ENCODE data around the gene KRTAP5-1. TPM values are rescaled to one million over a fixed set of nuclear protein-coding genes. Genes with fewer than 3 reads are reported as not detected.

Gene KRTAP5-1
- total RNA-seq, 1 donor from 2014 or later = not detected

DNA sequence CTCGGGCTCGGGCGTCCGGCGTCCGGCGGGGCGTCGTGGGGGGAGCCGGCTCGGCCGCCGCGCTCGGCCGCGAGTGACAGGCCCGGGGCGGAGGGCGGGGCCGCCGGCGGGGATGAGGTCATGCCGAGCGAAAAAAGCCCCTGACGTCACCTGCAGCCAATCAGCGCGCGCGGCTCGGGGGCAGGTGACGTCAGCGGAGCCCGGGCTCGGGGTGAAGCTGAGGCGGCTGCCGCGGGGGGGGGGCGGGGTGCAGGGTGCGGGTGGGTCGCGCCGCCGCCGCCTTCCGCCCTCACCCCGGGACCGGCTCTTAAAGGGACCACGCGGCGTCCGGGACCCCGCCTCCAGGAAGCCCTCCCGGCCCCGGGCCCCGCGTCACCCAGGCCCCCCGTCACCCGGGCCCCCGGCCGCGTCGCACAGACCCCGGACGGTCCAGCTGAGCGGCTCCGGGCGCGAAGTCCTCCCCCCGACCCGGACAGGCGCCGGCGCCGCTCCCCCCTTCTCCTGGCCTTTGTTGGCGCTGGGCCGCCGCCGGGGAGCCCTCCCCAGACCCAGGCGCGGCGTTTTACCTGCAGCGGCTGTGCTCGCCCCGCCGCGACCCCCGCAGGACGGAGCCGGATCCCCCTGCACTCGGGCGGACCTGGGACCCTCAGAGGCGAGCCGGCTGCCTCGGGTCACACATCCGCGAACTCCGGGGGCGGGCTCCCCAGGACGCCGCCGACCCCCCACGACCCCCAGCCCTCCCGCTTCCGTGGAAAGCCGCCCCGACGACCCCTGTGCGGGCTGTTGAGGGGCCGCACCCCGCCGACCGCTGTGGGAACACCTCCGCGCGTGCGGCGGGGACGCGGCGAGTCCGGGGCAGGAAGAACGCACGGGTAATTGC, 12.6 kb downstream of the KRTAP5-1 start, which contains the start of gene DUSP8:
Gene DUSP8 (minus strand): TSS at position 75 of the 880 bp plus-strand sequence. CDS start 6,445 bp downstream, outside the sequence.
- peak; percentile 78 for DNase-seq (ENCODE audit: low spot score)

- no peak for DNase-seq (ENCODE audit: low spot score)
These were observed 13.3 kb downstream of the KRTAP5-1 start for GRCh38 chr11:1571760-1572196.

GRCh38 chr11:1570896-1571759, 14.0 kb downstream of the KRTAP5-1 start:
- DNase-seq (ENCODE audit: low spot score) = no peak

DNA sequence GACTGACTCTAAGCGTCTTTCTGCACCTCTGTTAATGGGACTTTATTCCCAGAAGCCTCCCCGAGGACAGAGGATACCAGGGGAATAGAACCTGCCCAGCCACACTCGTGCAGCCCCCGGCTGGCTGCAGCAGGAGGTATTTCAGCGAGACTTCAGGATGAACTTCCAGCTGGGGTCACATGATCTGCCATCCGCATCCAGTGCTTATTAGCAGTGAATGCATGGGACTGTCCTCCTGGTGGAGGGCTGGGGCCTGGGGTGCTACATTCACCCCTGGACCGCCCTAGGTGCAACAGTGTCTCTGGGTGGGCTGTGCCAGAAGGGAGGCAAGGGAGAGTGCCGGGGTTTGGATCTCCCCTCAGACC, 14.6 kb downstream of the KRTAP5-1 start:
- no peak for DNase-seq (ENCODE audit: low spot score)

DNA sequence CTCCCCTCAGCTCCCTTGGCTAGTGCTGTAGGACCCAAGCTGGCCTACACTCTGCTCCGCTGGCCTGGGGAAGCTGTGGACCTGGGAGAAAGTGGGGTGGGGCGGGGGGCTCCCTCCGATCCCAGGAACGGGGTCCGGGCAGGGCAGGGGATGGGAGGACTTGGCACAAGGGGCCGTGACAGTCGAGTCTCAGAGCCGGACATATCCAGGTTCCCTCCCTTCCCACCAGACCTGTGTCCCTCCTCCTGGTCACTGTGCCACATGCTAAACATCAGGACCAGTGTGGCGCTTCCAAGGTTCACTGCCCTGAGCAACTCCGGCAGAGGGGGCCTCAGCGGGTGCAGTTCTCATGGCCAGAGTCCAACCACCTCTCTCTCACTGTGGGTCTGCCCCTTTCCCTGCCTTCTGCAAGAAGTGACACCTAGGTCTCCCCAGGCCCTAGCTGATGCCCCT, 15.1 kb downstream of the KRTAP5-1 start:
- no peak for DNase-seq (ENCODE audit: low spot score)

GRCh38 chr11:1569251-1569780, 15.8 kb downstream of the KRTAP5-1 start:
- DNase-seq (ENCODE audit: low spot score) = no peak

DNA sequence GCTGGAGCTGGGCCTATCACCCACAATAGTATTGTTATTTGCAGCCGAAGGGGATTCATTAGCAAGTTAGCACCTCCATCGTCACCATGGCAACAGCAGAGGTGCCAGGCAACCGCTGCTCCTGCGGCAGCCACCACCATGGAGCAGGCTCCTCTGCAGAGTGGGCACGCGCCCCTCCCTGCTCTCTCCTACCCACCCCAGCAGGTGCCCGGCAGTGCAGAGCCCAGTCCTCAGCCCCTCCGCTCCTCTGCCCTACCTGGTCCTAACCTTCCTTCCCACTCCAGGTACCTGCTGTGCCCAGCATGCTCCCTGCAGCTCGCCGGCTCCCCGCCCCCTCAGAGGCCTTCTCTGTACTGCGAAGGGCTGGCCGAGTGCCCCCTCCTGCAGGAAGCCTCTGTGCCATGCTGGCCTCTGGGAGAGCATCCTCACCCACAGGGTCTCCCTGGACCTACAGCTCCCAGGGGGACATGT, 16.6 kb downstream of the KRTAP5-1 start:
- no peak for DNase-seq (ENCODE audit: low spot score)

- DNase-seq (ENCODE audit: low spot score) = no peak
These were observed 17.4 kb downstream of the KRTAP5-1 start for GRCh38 chr11:1567721-1568100.

- DNase-seq (ENCODE audit: low spot score) = no peak
These were observed 17.9 kb downstream of the KRTAP5-1 start for GRCh38 chr11:1567052-1567720.

DNA sequence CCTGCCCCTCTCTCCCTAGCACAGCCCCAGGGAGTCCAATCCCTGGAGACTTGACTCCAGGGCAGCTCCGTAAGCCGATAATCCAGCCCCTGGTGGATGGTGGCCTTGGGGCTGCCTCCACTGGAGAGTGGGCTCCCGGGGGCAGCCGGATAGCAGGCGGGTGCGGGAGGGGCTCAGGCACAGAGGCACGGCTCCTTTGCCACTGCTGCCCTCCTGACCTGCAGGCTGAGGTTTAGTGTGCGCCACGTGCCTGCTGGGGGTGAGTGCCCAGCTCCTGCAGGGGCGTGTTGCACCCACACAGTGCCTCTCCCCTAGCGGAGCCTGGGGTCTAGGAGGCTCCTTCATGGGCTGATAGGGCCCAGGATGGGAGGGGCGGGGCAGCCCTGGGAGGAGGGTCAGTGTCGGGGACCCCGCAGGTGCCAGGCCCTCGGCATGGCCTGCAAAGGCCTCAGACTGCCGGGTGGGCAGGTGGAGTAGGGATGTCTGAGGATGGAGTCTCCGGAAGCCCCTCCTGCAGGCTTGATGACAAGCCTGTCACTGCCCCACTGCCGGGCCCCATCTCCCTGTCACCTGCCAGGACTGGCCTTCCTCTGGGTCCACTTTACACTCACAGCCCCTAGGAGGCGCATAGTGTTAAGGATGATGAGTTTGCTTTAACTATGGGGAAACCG, 18.6 kb downstream of the KRTAP5-1 start:
- DNase-seq (ENCODE audit: low spot score) = no peak

DNA sequence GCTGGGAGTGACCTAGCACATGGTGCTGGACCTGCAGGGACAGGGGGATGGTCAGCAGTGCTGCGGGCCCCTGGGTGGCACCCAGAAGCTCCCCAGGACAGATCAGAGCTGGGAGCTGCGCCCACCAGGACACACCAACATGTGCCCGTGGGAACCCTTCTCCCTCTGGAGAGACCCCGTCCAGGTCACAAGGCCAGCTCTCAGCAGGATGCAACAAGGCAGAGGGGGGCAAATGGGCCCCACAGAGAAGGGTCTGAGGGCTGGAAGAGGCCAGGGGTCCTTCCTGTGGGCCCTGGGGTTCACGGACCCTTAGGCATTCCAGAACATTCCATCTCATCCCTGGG, 19.2 kb downstream of the KRTAP5-1 start:
- DNase-seq (ENCODE audit: low spot score) = no peak

DNA sequence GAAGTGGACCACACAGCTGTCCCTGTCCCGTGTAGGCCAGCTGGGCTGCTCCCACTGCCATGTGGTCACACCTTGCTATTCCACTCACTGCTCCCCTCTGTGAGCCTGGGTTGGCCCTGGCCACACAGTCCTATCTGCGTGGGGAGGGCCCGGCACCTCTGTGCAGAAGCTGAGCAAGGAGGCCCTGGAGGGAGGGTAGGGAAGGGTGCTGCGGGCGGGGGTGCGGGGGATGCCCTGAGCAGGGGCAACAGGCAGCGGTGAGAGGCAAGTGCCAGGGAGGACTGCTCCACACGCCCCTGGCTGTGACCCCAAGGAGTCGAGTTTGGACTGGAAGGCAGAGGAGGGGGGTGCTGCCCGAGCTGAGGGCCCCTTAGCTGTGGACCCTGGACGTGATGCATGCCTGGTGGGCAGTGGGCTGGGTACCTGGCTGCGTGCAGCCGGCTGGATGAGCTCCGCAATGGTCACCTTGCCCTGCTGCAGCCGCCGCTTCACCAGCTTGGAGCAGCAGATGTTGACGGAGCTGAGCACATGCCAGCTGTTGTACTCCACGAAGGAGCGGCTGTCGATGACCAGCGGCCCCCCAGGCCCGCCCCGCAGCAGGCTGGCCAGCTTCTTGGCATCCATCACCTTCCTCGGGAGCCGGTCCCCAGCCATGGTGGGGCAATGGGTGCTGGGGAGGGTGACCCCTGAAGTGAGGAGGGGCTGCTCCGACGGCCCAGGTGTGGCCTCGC, 19.7 kb downstream of the KRTAP5-1 start:
- no peak for DNase-seq (ENCODE audit: low spot score)

- peak; percentile 88 for DNase-seq (ENCODE audit: low spot score)
These were observed 20.4 kb downstream of the KRTAP5-1 start for GRCh38 chr11:1564535-1565172.

- no peak for DNase-seq (ENCODE audit: low spot score)
These were observed 21.2 kb downstream of the KRTAP5-1 start for GRCh38 chr11:1563697-1564534.

GRCh38 chr11:1563149-1563638, 21.9 kb downstream of the KRTAP5-1 start:
- DNase-seq (ENCODE audit: low spot score) = no peak

- DNase-seq (ENCODE audit: low spot score) = no peak
These were observed 22.5 kb downstream of the KRTAP5-1 start for GRCh38 chr11:1562469-1563148.

DNA sequence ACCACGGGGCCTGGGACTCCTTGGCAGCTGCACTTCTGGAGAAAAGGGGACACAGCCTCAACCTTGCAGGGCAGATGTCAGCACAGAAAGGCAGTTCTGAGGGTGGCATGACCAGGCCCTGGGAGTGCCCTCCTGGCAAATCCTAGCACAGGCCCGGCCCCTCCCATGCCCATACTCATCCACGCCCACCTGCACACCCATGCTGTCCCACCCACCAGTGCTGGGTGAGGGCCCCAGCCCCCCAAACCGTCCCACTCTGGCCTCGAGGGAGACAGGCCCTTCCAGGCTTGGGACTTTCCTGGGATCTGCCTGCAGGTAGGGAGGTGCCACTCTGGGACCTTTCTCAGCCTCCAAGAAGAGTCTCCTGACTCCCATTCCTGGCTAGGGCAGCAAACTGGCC, 23.1 kb downstream of the KRTAP5-1 start:
- DNase-seq (ENCODE audit: low spot score) = no peak

DNA sequence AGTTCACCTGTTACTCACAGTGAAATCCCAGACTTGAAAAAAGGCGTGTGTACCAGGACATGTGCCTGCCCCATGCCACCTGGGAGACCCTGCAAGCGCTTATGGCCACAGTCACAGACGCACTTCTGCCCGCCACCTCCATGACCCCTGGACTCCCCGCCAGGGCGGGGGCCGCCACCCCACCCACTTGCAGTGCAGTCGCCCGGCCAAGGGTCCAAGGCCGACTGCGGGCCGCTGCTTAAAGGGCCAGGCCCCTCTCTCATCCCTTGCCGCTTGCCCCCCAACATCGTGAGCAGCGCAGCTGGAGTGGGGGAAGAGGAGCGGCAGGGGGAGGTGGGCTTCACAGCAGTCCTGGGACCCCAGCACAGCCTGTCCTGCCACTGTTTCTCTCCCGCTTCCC, 23.8 kb downstream of the KRTAP5-1 start:
- no peak for DNase-seq (ENCODE audit: low spot score)
